ENCODE results near the gene RNF5.

RNF5 gene

DNA sequence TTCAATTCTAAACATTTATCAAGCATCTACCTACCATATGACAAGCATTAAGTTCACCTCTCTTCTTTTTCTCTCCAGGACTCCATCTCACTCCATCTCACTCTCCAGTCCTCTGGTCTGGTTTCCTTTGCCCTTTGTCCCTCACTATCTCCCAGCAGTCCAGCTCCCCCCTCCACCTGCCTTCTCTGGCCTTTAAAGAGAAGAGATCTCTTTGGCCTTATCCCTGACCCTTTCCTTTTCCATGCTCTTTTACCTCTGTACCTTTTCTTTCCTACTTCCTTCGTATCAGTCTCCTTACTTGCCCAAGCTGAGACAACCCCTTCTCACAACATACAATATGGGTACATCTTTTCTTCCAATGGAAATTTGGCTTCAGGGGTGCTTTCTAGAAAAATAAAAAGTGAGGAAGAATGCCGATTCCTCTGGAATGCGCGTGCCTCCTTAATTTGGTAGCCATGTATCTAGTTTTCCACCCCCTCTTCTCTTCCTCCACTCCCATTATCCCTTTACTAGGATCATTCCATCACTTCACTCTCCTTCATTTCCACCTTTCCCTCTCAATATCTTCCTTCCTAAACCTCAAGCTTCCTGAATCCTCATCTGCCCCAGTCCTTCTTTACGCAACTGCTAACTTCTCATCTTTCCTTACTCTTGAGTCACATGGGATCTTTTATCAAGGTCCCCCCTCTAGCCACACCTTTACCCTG is 1.6 kb upstream of the RNF5 start:
- TF ChIP-seq, protein P1, sequence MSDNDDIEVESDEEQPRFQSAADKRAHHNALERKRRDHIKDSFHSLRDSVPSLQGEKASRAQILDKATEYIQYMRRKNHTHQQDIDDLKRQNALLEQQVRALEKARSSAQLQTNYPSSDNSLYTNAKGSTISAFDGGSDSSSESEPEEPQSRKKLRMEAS (IDR thresholded peaks at IDR 0.05; ENCODE audit: low read depth, low read length), result no peak
- TF ChIP-seq MYC (IDR thresholded peaks at IDR 0.05; ENCODE audit: low read depth, low read length) (no peak), POLR2A (IDR thresholded peaks at IDR 0.05; ENCODE audit: extremely low read depth, insufficient read length) (no peak)
- TF ChIP-seq, protein P2, sequence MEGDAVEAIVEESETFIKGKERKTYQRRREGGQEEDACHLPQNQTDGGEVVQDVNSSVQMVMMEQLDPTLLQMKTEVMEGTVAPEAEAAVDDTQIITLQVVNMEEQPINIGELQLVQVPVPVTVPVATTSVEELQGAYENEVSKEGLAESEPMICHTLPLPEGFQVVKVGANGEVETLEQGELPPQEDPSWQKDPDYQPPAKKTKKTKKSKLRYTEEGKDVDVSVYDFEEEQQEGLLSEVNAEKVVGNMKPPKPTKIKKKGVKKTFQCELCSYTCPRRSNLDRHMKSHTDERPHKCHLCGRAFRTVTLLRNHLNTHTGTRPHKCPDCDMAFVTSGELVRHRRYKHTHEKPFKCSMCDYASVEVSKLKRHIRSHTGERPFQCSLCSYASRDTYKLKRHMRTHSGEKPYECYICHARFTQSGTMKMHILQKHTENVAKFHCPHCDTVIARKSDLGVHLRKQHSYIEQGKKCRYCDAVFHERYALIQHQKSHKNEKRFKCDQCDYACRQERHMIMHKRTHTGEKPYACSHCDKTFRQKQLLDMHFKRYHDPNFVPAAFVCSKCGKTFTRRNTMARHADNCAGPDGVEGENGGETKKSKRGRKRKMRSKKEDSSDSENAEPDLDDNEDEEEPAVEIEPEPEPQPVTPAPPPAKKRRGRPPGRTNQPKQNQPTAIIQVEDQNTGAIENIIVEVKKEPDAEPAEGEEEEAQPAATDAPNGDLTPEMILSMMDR (IDR thresholded peaks at IDR 0.05; ENCODE audit: low read depth, low read length), result no peak
- DNase-seq (ENCODE audit: low read depth), result no peak
- peak overlapping the region; percentile 96 for H3K4me3 ChIP-seq (ENCODE audit: low read depth, low read length)

DNA sequence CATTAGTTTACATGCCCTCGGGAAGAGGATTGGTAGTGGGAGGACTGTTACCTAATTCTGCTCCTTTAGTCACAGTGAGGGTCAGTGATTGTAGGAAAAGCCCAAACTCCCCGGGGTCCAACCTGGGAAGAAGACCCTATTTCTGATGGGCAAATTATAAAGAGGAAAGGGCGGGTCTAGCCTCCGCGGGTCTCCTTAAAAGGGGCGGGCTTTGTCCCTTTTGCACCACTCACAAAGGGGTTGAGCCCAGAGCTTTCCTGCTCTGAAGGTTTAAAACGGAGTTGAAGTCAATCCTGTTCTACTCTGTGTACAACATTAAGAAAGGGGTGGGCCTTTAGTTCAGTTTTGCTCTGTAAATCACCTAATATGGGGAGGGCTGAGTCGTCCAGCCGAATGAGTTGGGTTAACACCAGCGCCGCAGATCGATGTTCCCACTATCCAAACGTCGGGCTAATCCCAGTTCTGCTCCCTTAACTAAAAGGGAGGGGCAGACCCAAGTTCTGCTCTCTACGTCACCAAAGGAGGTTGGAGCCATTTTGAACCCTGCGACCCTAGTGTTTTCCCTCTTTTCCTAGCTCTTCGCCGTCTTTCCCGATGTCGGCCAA is 920 bp upstream of the RNF5 start:
- peak overlapping the region; percentile 96 for H3K4me3 ChIP-seq (ENCODE audit: low read depth, low read length)
- DNase-seq (ENCODE audit: low read depth), result peak; percentile 69
- TF ChIP-seq, protein P2 (IDR thresholded peaks at IDR 0.05; ENCODE audit: low read depth, low read length), result no peak
- TF ChIP-seq MYC (IDR thresholded peaks at IDR 0.05; ENCODE audit: low read depth, low read length), result no peak
- TF ChIP-seq, protein P1 (IDR thresholded peaks at IDR 0.05; ENCODE audit: low read depth, low read length), result no peak

DNA sequence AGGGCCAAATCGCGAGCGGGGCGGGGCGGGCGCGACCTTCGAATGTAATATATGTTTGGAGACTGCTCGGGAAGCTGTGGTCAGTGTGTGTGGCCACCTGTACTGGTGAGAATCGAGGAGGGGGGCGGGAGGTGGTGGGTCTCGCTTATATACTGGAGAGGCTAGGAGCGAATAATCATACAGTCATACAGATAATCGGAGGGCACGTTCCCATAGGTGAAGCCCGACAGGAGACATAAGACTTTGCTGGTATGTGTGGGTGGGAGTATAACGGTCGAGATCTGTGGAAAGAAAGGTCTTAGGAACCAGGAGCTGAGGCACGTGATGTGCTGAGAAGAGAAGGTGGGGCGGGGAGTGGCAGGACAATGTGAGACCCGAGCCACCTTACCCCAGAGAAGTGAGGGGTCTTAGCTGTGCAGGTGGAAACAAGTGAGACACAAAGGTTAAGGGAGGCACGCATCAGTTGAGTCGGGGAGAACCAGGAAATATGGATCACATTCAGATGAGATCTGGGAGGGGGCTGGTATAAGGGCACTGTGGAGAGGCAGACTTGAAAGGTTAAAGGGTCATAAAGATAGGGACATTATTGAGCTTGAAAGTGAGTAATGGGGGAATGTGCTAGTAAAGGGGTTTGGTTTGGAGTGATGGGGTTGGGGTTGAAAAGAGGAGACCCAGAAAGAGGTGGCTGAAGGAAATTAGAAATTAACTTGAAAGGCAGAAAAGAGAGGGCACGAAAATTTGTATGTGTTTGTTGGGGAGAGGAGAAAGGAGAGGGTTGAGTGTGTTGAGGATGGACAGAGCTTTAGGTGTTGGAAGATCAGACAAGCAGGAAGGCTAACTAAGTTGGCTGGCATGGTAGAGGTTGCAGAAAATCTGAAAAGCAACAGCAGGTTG is 589 bp downstream of the RNF5 start:
- no peak for DNase-seq (ENCODE audit: low read depth)
- H3K4me3 ChIP-seq (ENCODE audit: low read depth, low read length), result peak overlapping the region; percentile 96
- TF ChIP-seq, protein P2 (IDR thresholded peaks at IDR 0.05; ENCODE audit: low read depth, low read length), result no peak
- TF ChIP-seq, protein P1 (IDR thresholded peaks at IDR 0.05; ENCODE audit: low read depth, low read length), result peak; percentile 34; the same call in 1 of the 2 replicates
- TF ChIP-seq MYC (IDR thresholded peaks at IDR 0.05; ENCODE audit: low read depth, low read length) (peak; percentile 30; the same call in 1 of the 2 replicates), POLR2A (IDR thresholded peaks at IDR 0.05; ENCODE audit: extremely low read depth, insufficient read length) (no peak)

DNA sequence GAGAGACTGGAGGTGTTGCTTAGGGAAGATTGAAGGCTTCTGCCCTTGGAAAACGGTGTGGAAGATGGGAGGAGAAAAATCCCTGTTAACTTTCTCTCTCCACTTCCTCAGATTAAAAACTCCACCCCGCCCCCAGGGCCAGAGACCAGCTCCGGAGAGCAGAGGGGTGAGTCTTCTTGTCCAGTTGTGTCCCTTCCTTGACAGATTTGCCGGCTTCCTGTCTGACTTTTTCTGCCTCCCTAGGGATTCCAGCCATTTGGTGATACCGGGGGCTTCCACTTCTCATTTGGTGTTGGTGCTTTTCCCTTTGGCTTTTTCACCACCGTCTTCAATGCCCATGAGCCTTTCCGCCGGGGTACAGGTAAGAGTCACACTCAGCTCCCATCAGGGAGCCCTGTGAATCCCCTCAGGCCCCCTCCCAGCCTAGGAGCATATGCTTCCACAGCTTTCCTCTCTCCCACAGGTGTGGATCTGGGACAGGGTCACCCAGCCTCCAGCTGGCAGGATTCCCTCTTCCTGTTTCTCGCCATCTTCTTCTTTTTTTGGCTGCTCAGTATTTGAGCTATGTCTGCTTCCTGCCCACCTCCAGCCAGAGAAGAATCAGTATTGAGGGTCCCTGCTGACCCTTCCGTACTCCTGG is 1.7 kb downstream of the RNF5 start:
- TF ChIP-seq, protein P1 (IDR thresholded peaks at IDR 0.05; ENCODE audit: low read depth, low read length), result no peak
- TF ChIP-seq, protein P2 (IDR thresholded peaks at IDR 0.05; ENCODE audit: low read depth, low read length), result no peak
- DNase-seq (ENCODE audit: low read depth), result no peak
- H3K4me3 ChIP-seq (ENCODE audit: low read depth, low read length), result peak overlapping the region; percentile 96

DNA sequence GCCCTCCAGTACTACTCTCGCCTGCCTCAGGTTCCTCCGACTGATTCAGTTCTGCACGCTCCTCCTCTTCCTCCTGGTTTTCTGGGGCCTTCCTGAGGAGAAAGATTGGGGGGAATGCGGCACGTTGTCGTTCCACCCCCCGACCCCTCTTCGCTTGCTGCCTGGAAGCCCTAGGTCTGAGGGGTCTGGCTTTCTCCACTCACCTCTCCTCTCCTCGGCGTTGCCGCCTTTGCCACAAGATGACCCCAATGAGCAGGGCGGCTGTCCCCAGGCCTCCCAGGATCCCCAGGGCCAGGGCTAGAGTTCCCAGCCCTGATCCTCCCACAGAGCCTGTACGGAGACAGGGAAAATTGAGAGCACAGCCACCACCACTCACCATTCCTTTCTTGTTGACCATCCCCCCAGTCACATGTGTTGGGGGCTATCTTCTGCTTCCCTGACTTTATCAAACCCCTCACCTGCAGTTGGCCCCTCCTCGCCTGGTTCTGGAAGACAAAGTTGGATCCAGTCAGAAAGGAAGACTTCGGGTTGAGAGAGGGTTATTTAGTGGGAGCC is 3.0 kb downstream of the RNF5 start:
- no peak overlapping the region for H3K4me3 ChIP-seq (ENCODE audit: low read depth, low read length)
- TF ChIP-seq, protein P2 (IDR thresholded peaks at IDR 0.05; ENCODE audit: low read depth, low read length), result no peak
- TF ChIP-seq, protein P1 (IDR thresholded peaks at IDR 0.05; ENCODE audit: low read depth, low read length), result no peak
- TF ChIP-seq POLR2A (IDR thresholded peaks at IDR 0.05; ENCODE audit: extremely low read depth, insufficient read length) (no peak), MYC (IDR thresholded peaks at IDR 0.05; ENCODE audit: low read depth, low read length) (no peak)
- DNase-seq (ENCODE audit: low read depth), result no peak
